GM23338 (cell line): Measurements from ENCODE around the gene HLA-DQB2. TPM values are rescaled to one million over a fixed set of nuclear protein-coding genes. Genes with fewer than 3 reads are reported as not detected.

Experiments used
- ATAC-seq: fragments of 200-7000 bp; cut with Tn5 transposase; 3 replicates; pipeline ENCODE4 v1.9.1; 2020
- DNase-seq: peaks from one replicate; pipeline ENCODE4 v3.0.0-alpha.2; 2015; ENCODE audit warnings: low spot score
- H2AFZ ChIP-seq: fragments of 200-600 bp; sonication (generic); 2 replicates; pipeline ENCODE4 v1.8.0; 2016; ENCODE audit warnings: antibody characterized with exemption, mild to moderate bottlenecking, moderate library complexity
- H3F3A ChIP-seq: fragments of 200-600 bp; sonication (generic); replicated peaks from 2 replicates; pipeline ENCODE4 v1.8.0; 2017; ENCODE audit warnings: antibody characterized with exemption, mixed run types, low read depth
- H3K27ac ChIP-seq: fragments of 200-600 bp; sonication (generic); 2 replicates; pipeline ENCODE4 v1.6.1; 2016; ENCODE audit warnings: low read depth
- H3K27me3 ChIP-seq: fragments of 200-600 bp; sonication (generic); 2 replicates; pipeline ENCODE4 v1.8.0; 2016; ENCODE audit warnings: mild to moderate bottlenecking, mixed run types, moderate library complexity; ENCODE audit not compliant: insufficient read depth
- H3K36me3 ChIP-seq: fragments of 200-600 bp; sonication (generic); 2 replicates; pipeline ENCODE4 v1.8.0; 2016; ENCODE audit warnings: mild to moderate bottlenecking; ENCODE audit not compliant: insufficient read depth
- H3K4me1 ChIP-seq: fragments of 200-600 bp; sonication (generic); 2 replicates; pipeline ENCODE4 v1.8.0; 2016; ENCODE audit warnings: mild to moderate bottlenecking, moderate library complexity; ENCODE audit not compliant: insufficient read depth
- H3K4me2 ChIP-seq: fragments of 200-600 bp; sonication (generic); 2 replicates; pipeline ENCODE4 v1.7.1; 2017; ENCODE audit warnings: mixed run types
- H3K4me3 ChIP-seq: fragments of 200-600 bp; sonication (generic); 2 replicates; pipeline ENCODE4 v1.6.1; 2016; ENCODE audit warnings: mixed run types
- H3K79me2 ChIP-seq: fragments of 200-600 bp; sonication (generic); replicated peaks from 2 replicates; pipeline ENCODE4 v1.8.0; 2017; ENCODE audit warnings: mild to moderate bottlenecking; ENCODE audit not compliant: insufficient read depth
- H3K9me2 ChIP-seq: fragments of 200-600 bp; sonication (generic); 2 replicates; pipeline ENCODE4 v1.8.0; 2017; ENCODE audit not compliant: insufficient read depth
- H4K20me1 ChIP-seq: fragments of 200-600 bp; sonication (generic); replicated peaks from 2 replicates; pipeline ENCODE4 v1.8.0; 2017; ENCODE audit warnings: mild to moderate bottlenecking; ENCODE audit not compliant: insufficient read depth
- H3K27ac Mint-ChIP-seq: 2 replicates; pipeline ENCODE4 v1.8.0; 2020; ENCODE audit warnings: inconsistent platforms, mild to moderate bottlenecking, moderate library complexity, mixed read lengths
- H3K27me3 Mint-ChIP-seq: 3 replicates; pipeline ENCODE4 v1.8.0; 2022; ENCODE audit warnings: low read depth, mild to moderate bottlenecking, moderate library complexity, mixed read lengths, inconsistent platforms; ENCODE audit not compliant: insufficient read depth, poor library complexity
- H3K36me3 Mint-ChIP-seq: 3 replicates; pipeline ENCODE4 v1.8.0; 2021; ENCODE audit warnings: low read depth, mild to moderate bottlenecking, inconsistent platforms, moderate library complexity, mixed read lengths
- H3K4me1 Mint-ChIP-seq: 3 replicates; pipeline ENCODE4 v1.8.0; 2020; ENCODE audit warnings: mild to moderate bottlenecking, inconsistent platforms, mixed read lengths
- H3K4me3 Mint-ChIP-seq: 3 replicates; pipeline ENCODE4 v1.8.0; 2021; ENCODE audit warnings: moderate library complexity, mild to moderate bottlenecking, inconsistent platforms, mixed read lengths
- H3K9me3 Mint-ChIP-seq: 3 replicates; pipeline ENCODE4 v1.8.0; 2020; ENCODE audit warnings: moderate library complexity, mild to moderate bottlenecking, inconsistent platforms, mixed read lengths
- CREB1 ChIP-seq: fragments of 250-450 bp; sonication (Bioruptor Pico); IDR thresholded peaks from 2 replicates; pipeline ENCODE4 v1.5.0; 2020; ENCODE audit warnings: low read depth, mild to moderate bottlenecking, moderate library complexity
- ETS1 ChIP-seq: IDR thresholded peaks from 2 replicates; pipeline ENCODE4 v1.6.1; 2016; ENCODE audit warnings: antibody characterized with exemption
- EZH2 ChIP-seq: fragments of 200-600 bp; sonication (generic); IDR thresholded peaks from one replicate; pipeline ENCODE4 v1.8.0; 2017; ENCODE audit warnings: antibody characterized with exemption, mild to moderate bottlenecking, low read depth; ENCODE audit not compliant: unreplicated experiment
- JUNB ChIP-seq: IDR thresholded peaks from one replicate; pipeline ENCODE4 v1.6.1; 2016; ENCODE audit warnings: antibody characterized with exemption; ENCODE audit not compliant: unreplicated experiment
- NANOG ChIP-seq: IDR thresholded peaks from 2 replicates; pipeline ENCODE4 v1.6.1; 2016; ENCODE audit warnings: antibody characterized with exemption, borderline replicate concordance
- POLR2AphosphoS5 ChIP-seq: IDR thresholded peaks from 2 replicates; pipeline ENCODE4 v1.6.1; 2016; ENCODE audit warnings: antibody characterized with exemption, low read depth
- REST ChIP-seq: IDR thresholded peaks from one replicate; pipeline ENCODE4 v1.6.1; 2018; ENCODE audit warnings: antibody characterized with exemption; ENCODE audit not compliant: unreplicated experiment
- ZNF114 ChIP-seq: fragments of 250-450 bp; sonication (Bioruptor Pico); IDR thresholded peaks from 2 replicates; pipeline ENCODE4 v1.5.0; 2020; ENCODE audit warnings: mild to moderate bottlenecking, moderate library complexity
- ZNF331 ChIP-seq: fragments of 250-450 bp; sonication (Bioruptor Pico); IDR thresholded peaks from 2 replicates; pipeline ENCODE4 v1.5.0; 2020; ENCODE audit warnings: low read depth, mild to moderate bottlenecking, moderate library complexity
- ZNF462 ChIP-seq: fragments of 250-450 bp; sonication (Bioruptor Pico); IDR thresholded peaks from 2 replicates; pipeline ENCODE4 v1.5.0; 2020; ENCODE audit warnings: mild to moderate bottlenecking, moderate library complexity
- polyA plus RNA-seq: library from polyadenylated mRNA; unstranded; fragments of >200 nt; fragmentation: Nextera tagmentation; extraction: Ambion mirVana; gene quantifications from 2 replicates; pipeline ENCODE4 v1.2.1, GENCODE V29; 2016
- total RNA-seq: library from RNA; depleted of rRNA; stranded (reverse); fragments of >200 nt; shearing (Covaris generic); gene quantifications from 2 replicates; pipeline ENCODE4 v1.2.3, GENCODE V29; 2014

Gene HLA-DQB2
- total and polyA plus RNA-seq, 2 experiments from 2014 or later, result not detected

GRCh38 chr6:32792901-32793435 lies 29.6 kb upstream of the HLA-DQB2 start (continued):
- no peak for TF ChIP-seq REST
- no peak for TF ChIP-seq JUNB
- TF ChIP-seq POLR2AphosphoS5, result no peak
- TF ChIP-seq ETS1, result no peak
- TF ChIP-seq EZH2, result no peak
- no peak for TF ChIP-seq CREB1
- TF ChIP-seq ZNF331 (CRISPR knock-in tag), result no peak

- no peaks in the 10 kb centered on the region for H4K20me1 ChIP-seq
- H3K4me3 ChIP-seq, result no peak overlapping the region
- no peaks in the 10 kb centered on the region for H3K27me3 ChIP-seq
- H3K27ac ChIP-seq, result no peak overlapping the region
- H3F3A ChIP-seq, result no peaks in the 10 kb centered on the region
- Mint-ChIP-seq H3K27me3 (no peaks in the 10 kb centered on the region), H3K4me3 (no peak overlapping the region), H3K9me3 (no peaks in the 10 kb centered on the region), H3K4me1 (peaks cover 7% of the 10 kb centered on the region; the same call in 2 of the 3 replicates), H3K36me3 (no peaks in the 10 kb centered on the region), H3K27ac (no peak overlapping the region)
- no peak overlapping the region for H3K4me2 ChIP-seq
- ATAC-seq (no peak), DNase-seq (no peak)
- no peaks in the 10 kb centered on the region for H3K36me3 ChIP-seq
- no peaks in the 10 kb centered on the region for H3K79me2 ChIP-seq
- no peak overlapping the region for H2AFZ ChIP-seq
- H3K9me2 ChIP-seq, result no peaks in the 10 kb centered on the region
- no peaks in the 10 kb centered on the region for H3K4me1 ChIP-seq
- no peak for TF ChIP-seq ZNF114
- no peak for TF ChIP-seq NANOG
- no peak for TF ChIP-seq CREB1
- TF ChIP-seq ZNF462 (CRISPR knock-in tag), result no peak
- no peak for TF ChIP-seq ETS1
These were observed 27.0 kb upstream of the HLA-DQB2 start for GRCh38 chr6:32790306-32790705.
